OCI-LY1 (cell line): ENCODE measurements around the gene BRSK1.

Experiments used
- H2AFZ ChIP-seq: fragments of 200-600 bp; sonication (generic), shearing (Covaris generic); 2 replicates; pipeline ENCODE4 v1.6.0; 2014; ENCODE audit warnings: antibody characterized with exemption, mild to moderate bottlenecking, low read length
- H3F3A ChIP-seq: fragments of 200-600 bp; sonication (generic), shearing (Covaris generic); 2 replicates; pipeline ENCODE4 v1.6.0; 2014; ENCODE audit warnings: mild to moderate bottlenecking, antibody characterized with exemption, low read length, moderate library complexity; ENCODE audit not compliant: insufficient read depth
- H3K27ac ChIP-seq: fragments of 200-600 bp; sonication (generic); 2 replicates; pipeline ENCODE4 v1.5.1; 2014; ENCODE audit warnings: low read length, mixed run types, mild to moderate bottlenecking, low read depth; ENCODE audit not compliant: poor library complexity, severe bottlenecking
- H3K27me3 ChIP-seq: fragments of 200-600 bp; sonication (generic); 2 replicates; pipeline ENCODE4 v1.6.0; 2014; ENCODE audit warnings: antibody characterized with exemption, mild to moderate bottlenecking, low read length, moderate library complexity; ENCODE audit not compliant: insufficient read depth
- H3K36me3 ChIP-seq: fragments of 200-600 bp; sonication (generic); 2 replicates; pipeline ENCODE4 v1.6.1; 2014; ENCODE audit warnings: mild to moderate bottlenecking, antibody characterized with exemption, low read length, moderate library complexity, mixed read lengths; ENCODE audit not compliant: insufficient read depth
- H3K4me1 ChIP-seq: fragments of 200-600 bp; sonication (generic); 2 replicates; pipeline ENCODE4 v1.5.1; 2014; ENCODE audit warnings: mild to moderate bottlenecking, low read length, moderate library complexity; ENCODE audit not compliant: insufficient read depth, severe bottlenecking
- H3K4me2 ChIP-seq: fragments of 200-600 bp; sonication (generic), shearing (Covaris generic); 2 replicates; pipeline ENCODE4 v1.6.1; 2014; ENCODE audit warnings: low read length
- H3K4me3 ChIP-seq: fragments of 200-600 bp; sonication (generic); 2 replicates; pipeline ENCODE4 v1.5.1; 2014; ENCODE audit warnings: low read length, low read depth, mild to moderate bottlenecking, mixed read lengths; ENCODE audit not compliant: poor library complexity, severe bottlenecking
- H3K79me2 ChIP-seq: fragments of 200-600 bp; shearing (Covaris generic); 2 replicates; pipeline ENCODE4 v1.6.1; 2016; ENCODE audit warnings: mixed run types, low read length, mixed read lengths; ENCODE audit not compliant: insufficient read depth
- H3K9ac ChIP-seq: fragments of 200-600 bp; sonication (generic), shearing (Covaris generic); 2 replicates; pipeline ENCODE4 v1.6.1; 2014; ENCODE audit warnings: mild to moderate bottlenecking, low read length, mixed read lengths
- H3K9me2 ChIP-seq: fragments of 200-600 bp; sonication (generic), shearing (Covaris generic); 2 replicates; pipeline ENCODE4 v1.6.1; 2014; ENCODE audit warnings: low read depth, mild to moderate bottlenecking, low read length, mixed read lengths
- H3K9me3 ChIP-seq: fragments of 200-600 bp; shearing (Covaris generic); 2 replicates; pipeline ENCODE4 v1.6.1; 2014; ENCODE audit warnings: low read length, mixed read lengths
- H4K20me1 ChIP-seq: fragments of 200-600 bp; sonication (generic), shearing (Covaris generic); 2 replicates; pipeline ENCODE4 v1.6.0; 2016; ENCODE audit warnings: mild to moderate bottlenecking, low read length; ENCODE audit not compliant: insufficient read depth
- CTCF ChIP-seq: fragments of 200-600 bp; sonication (generic), shearing (Covaris generic); IDR thresholded peaks from 2 replicates; pipeline ENCODE4 v1.5.1; 2017; ENCODE audit warnings: mild to moderate bottlenecking, antibody characterized with exemption, low read length, moderate library complexity, mixed read lengths
- EZH2 ChIP-seq: fragments of 200-600 bp; sonication (generic), shearing (Covaris generic); IDR thresholded peaks from 2 replicates; pipeline ENCODE4 v1.8.0; 2017; ENCODE audit warnings: borderline replicate concordance, mixed run types, mild to moderate bottlenecking, antibody characterized with exemption, low read length, moderate library complexity, mixed read lengths

BRSK1 gene

GRCh38 chr19:55248704-55249103 lies 35.1 kb upstream of the BRSK1 start:
- peaks cover 62% of the 10 kb centered on the region for H3K79me2 ChIP-seq
- no peak for TF ChIP-seq EZH2
- no peak for TF ChIP-seq CTCF
- H3K4me3 ChIP-seq, result no peak overlapping the region
- H3K4me2 ChIP-seq, result no peak overlapping the region; the same call in 1 of the 2 replicates
- H3K27me3 ChIP-seq, result no peaks in the 10 kb centered on the region
- no peak overlapping the region for H3K27ac ChIP-seq
- peaks cover 38% of the 10 kb centered on the region for H3K4me1 ChIP-seq
- H3K36me3 ChIP-seq, result peaks cover 93% of the 10 kb centered on the region
- no peaks in the 10 kb centered on the region for H3F3A ChIP-seq
- no peaks in the 10 kb centered on the region for H3K9me2 ChIP-seq
- no peaks in the 10 kb centered on the region for H4K20me1 ChIP-seq
- H3K9ac ChIP-seq, result no peak overlapping the region
- no peaks in the 10 kb centered on the region for H3K9me3 ChIP-seq
- H2AFZ ChIP-seq, result no peak overlapping the region

GRCh38 chr19:55249841-55250240 lies 34.0 kb upstream of the BRSK1 start:
- H3K36me3 ChIP-seq, result peaks cover 81% of the 10 kb centered on the region
- H3K27ac ChIP-seq, result no peak overlapping the region
- no peaks in the 10 kb centered on the region for H4K20me1 ChIP-seq
- H3F3A ChIP-seq, result peaks cover 4% of the 10 kb centered on the region; the same call in 1 of the 2 replicates
- H3K9me3 ChIP-seq, result no peaks in the 10 kb centered on the region
- H3K27me3 ChIP-seq, result no peaks in the 10 kb centered on the region
- peaks cover 49% of the 10 kb centered on the region for H3K4me1 ChIP-seq
- H3K4me3 ChIP-seq, result no peak overlapping the region
- H3K4me2 ChIP-seq, result no peak overlapping the region; the same call in 1 of the 2 replicates
- H2AFZ ChIP-seq, result no peak overlapping the region
- H3K9ac ChIP-seq, result no peak overlapping the region
- no peaks in the 10 kb centered on the region for H3K9me2 ChIP-seq
- H3K79me2 ChIP-seq, result peaks cover 67% of the 10 kb centered on the region
- no peak for TF ChIP-seq CTCF
- TF ChIP-seq EZH2, result no peak

GRCh38 chr19:55250262-55251036 lies 33.3 kb upstream of the BRSK1 start:
- peaks cover 55% of the 10 kb centered on the region for H3K4me1 ChIP-seq
- peaks cover 75% of the 10 kb centered on the region for H3K36me3 ChIP-seq
- H3K27ac ChIP-seq, result no peak overlapping the region
- H3K9me3 ChIP-seq, result no peaks in the 10 kb centered on the region
- no peaks in the 10 kb centered on the region for H3K27me3 ChIP-seq
- H3K4me2 ChIP-seq, result no peak overlapping the region; the same call in 1 of the 2 replicates
- peaks cover 7% of the 10 kb centered on the region; the same call in 1 of the 2 replicates for H3F3A ChIP-seq
- H3K79me2 ChIP-seq, result peaks cover 73% of the 10 kb centered on the region
- H3K4me3 ChIP-seq, result no peak overlapping the region
- H3K9ac ChIP-seq, result no peak overlapping the region
- TF ChIP-seq EZH2 (no peak), CTCF (no peak)
- H4K20me1 ChIP-seq, result no peaks in the 10 kb centered on the region
- H2AFZ ChIP-seq, result no peak overlapping the region
- no peaks in the 10 kb centered on the region for H3K9me2 ChIP-seq
